Measurements from ENCODE around the gene NDUFC1.

NDUFC1 gene

GRCh38 chr4:139245590-139245989 lies 56.7 kb downstream of the NDUFC1 start:
- Histone ChIP-seq H2BK15ac (ENCODE audit: low read depth, poor library complexity, severe bottlenecking) (no peak overlapping the region), H3K79me1 (replicated peaks; ENCODE audit: low read length, poor library complexity, severe bottlenecking) (no peaks in the 10 kb centered on the region), H3K36me3 (ENCODE audit: control insufficient read depth in 1 of 2, insufficient read depth in 2 of 2, low read depth in 1 of 2, low read length in 2 of 2) (no peaks in the 10 kb centered on the region), H2AFZ (ENCODE audit: low read depth, low read length) (no peak overlapping the region), H3K18ac (ENCODE audit: low read depth in 1 of 2, low read length in 2 of 2) (peak overlapping the region in 1 of 2 experiments; percentile 9), H3K4me2 (ENCODE audit: low read length, poor library complexity, severe bottlenecking) (no peak overlapping the region), H3K9ac (ENCODE audit: low read length) (peak overlapping the region; percentile 61), H3K4me1 (ENCODE audit: control insufficient read depth, insufficient read depth, low read depth, low read length) (peaks cover 18% of the 10 kb centered on the region), H3K4me3 (ENCODE audit: insufficient read depth in 1 of 2, low read depth in 1 of 2, low read length in 2 of 2) (no peak overlapping the region), H4K8ac (ENCODE audit: low read length) (no peak overlapping the region), H2AK5ac (ENCODE audit: low read length, severe bottlenecking) (peak overlapping the region; percentile 96), H2BK5ac (ENCODE audit: low read depth, low read length, poor library complexity, severe bottlenecking) (peak overlapping the region; percentile 70), H2BK120ac (ENCODE audit: low read depth, low read length) (no peak overlapping the region), H4K91ac (ENCODE audit: low read length) (no peak overlapping the region), H3K23ac (ENCODE audit: low read length in 2 of 2) (no peak overlapping the region), H3K27me3 (ENCODE audit: control insufficient read depth in 1 of 2, insufficient read depth in 1 of 2, low read length in 2 of 2) (no peaks in the 10 kb centered on the region), H3K27ac (ENCODE audit: low read length, poor library complexity, severe bottlenecking) (peak overlapping the region; percentile 92), H3K4ac (ENCODE audit: low read depth in 1 of 2, low read length in 2 of 2) (no peak overlapping the region), H2BK12ac (ENCODE audit: low read length in 2 of 2) (no peak overlapping the region), H3K14ac (ENCODE audit: low read length in 2 of 2) (no peak overlapping the region), H3K9me3 (ENCODE audit: control insufficient read depth, low read length) (no peaks in the 10 kb centered on the region)
- no peak for DNase-seq
- WGBS: no CpG with 5 or more reads among the region's 1 CpG

DNA sequence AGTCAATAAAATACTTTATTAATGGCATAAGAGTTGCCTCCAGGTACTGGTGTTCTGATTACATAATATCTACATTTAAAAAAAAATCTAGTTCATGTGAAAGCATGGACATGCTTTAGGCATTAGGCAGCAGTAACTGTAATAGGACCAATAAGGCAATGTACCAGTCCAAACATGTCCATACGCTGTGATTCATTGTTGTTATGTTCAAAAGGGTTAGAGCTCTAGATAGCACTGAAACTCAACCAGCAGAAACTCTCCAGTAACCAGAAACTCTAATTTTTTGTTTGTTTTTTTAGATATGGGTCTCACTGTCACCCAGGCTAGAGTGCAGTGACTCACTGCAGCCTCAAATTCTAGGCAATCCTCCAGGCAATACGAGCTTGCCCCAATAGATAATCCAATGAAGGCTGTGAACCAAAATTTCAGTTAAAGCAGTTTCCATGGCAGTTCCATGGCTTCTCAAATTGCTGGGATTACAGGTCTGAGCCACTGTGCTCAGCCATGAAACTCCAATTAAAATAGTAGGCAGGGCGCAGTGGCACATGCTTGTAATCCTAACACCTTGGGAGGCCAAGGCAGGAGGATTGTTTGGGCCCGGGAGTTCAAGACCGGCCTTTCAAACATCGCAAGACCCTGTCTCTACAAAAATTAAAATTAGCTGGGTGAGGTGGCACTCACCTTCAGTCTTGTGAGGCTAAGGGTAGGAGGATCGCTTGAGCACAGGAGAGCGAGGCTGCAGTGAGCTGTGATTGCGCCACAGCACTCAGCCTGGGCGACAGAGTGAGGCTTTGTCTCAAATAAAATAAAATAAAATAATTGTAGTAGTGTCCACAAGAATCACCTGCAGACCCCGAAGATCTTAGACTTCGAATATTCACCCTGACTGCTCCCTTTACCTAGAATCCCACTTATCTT lies 58.6 kb downstream of the NDUFC1 start:
- H2BK12ac ChIP-seq (ENCODE audit: low read length in 2 of 2): peak overlapping the region; percentile 59 to 97
- H2BK5ac ChIP-seq (ENCODE audit: low read depth, low read length, poor library complexity, severe bottlenecking): peak overlapping the region; percentile 82
- peak overlapping the region; percentile 63 for H2AK5ac ChIP-seq (ENCODE audit: low read length, severe bottlenecking)
- H3K18ac ChIP-seq (ENCODE audit: low read depth in 1 of 2, low read length in 2 of 2): peak overlapping the region; percentile 68 to 86
- H4K91ac ChIP-seq (ENCODE audit: low read length): peak overlapping the region; percentile 7
- peak overlapping the region; percentile 80 for H3K27ac ChIP-seq (ENCODE audit: low read length, poor library complexity, severe bottlenecking)
- no peaks in the 10 kb centered on the region for H3K9me3 ChIP-seq (ENCODE audit: control insufficient read depth, low read length)
- H3K36me3 ChIP-seq (ENCODE audit: control insufficient read depth in 1 of 2, insufficient read depth in 2 of 2, low read depth in 1 of 2, low read length in 2 of 2): no peaks in the 10 kb centered on the region
- H3K9ac ChIP-seq (ENCODE audit: low read length): peak overlapping the region; percentile 39
- H3K14ac ChIP-seq (ENCODE audit: low read length in 2 of 2): no peak overlapping the region
- 76% methylated on average over 9 of the region's 12 CpGs for WGBS
- H2BK15ac ChIP-seq (ENCODE audit: low read depth, poor library complexity, severe bottlenecking): peak overlapping the region; percentile 60
- H2AFZ ChIP-seq (ENCODE audit: low read depth, low read length): no peak overlapping the region
- peak overlapping the region; percentile 60 for H4K8ac ChIP-seq (ENCODE audit: low read length)
- no peak overlapping the region for H3K4ac ChIP-seq (ENCODE audit: low read depth in 1 of 2, low read length in 2 of 2)
- H3K23ac ChIP-seq (ENCODE audit: low read length in 2 of 2): no peak overlapping the region
- no peaks in the 10 kb centered on the region for H3K79me1 ChIP-seq (replicated peaks; ENCODE audit: low read length, poor library complexity, severe bottlenecking)
- H3K4me3 ChIP-seq (ENCODE audit: insufficient read depth in 1 of 2, low read depth in 1 of 2, low read length in 2 of 2): no peak overlapping the region
- no peaks in the 10 kb centered on the region for H3K27me3 ChIP-seq (ENCODE audit: control insufficient read depth in 1 of 2, insufficient read depth in 1 of 2, low read length in 2 of 2)
- peaks cover 18% of the 10 kb centered on the region for H3K4me1 ChIP-seq (ENCODE audit: control insufficient read depth, insufficient read depth, low read depth, low read length)
- peak; percentile 88 for DNase-seq
- no peak overlapping the region for H3K4me2 ChIP-seq (ENCODE audit: low read length, poor library complexity, severe bottlenecking)
- peak overlapping the region; percentile 79 for H2BK120ac ChIP-seq (ENCODE audit: low read depth, low read length)

- H3K27me3 ChIP-seq (ENCODE audit: control insufficient read depth in 1 of 2, insufficient read depth in 1 of 2, low read length in 2 of 2): no peaks in the 10 kb centered on the region
- no peak overlapping the region for H3K4me3 ChIP-seq (ENCODE audit: insufficient read depth in 1 of 2, low read depth in 1 of 2, low read length in 2 of 2)
- H3K9me3 ChIP-seq (ENCODE audit: control insufficient read depth, low read length): no peaks in the 10 kb centered on the region
- no peak overlapping the region for H2AFZ ChIP-seq (ENCODE audit: low read depth, low read length)
- peak overlapping the region; percentile 80 for H3K27ac ChIP-seq (ENCODE audit: low read length, poor library complexity, severe bottlenecking)
- H2BK15ac ChIP-seq (ENCODE audit: low read depth, poor library complexity, severe bottlenecking): peak overlapping the region; percentile 93
- no peak overlapping the region for H3K14ac ChIP-seq (ENCODE audit: low read length in 2 of 2)
- peak overlapping the region in 1 of 2 experiments; percentile 21 for H2BK12ac ChIP-seq (ENCODE audit: low read length in 2 of 2)
- peak overlapping the region; percentile 39 for H3K9ac ChIP-seq (ENCODE audit: low read length)
- H2BK120ac ChIP-seq (ENCODE audit: low read depth, low read length): no peak overlapping the region
- peaks cover 18% of the 10 kb centered on the region for H3K4me1 ChIP-seq (ENCODE audit: control insufficient read depth, insufficient read depth, low read depth, low read length)
- no peak overlapping the region for H4K8ac ChIP-seq (ENCODE audit: low read length)
- no peak overlapping the region for H3K23ac ChIP-seq (ENCODE audit: low read length in 2 of 2)
- no peaks in the 10 kb centered on the region for H3K36me3 ChIP-seq (ENCODE audit: control insufficient read depth in 1 of 2, insufficient read depth in 2 of 2, low read depth in 1 of 2, low read length in 2 of 2)
- H3K18ac ChIP-seq (ENCODE audit: low read depth in 1 of 2, low read length in 2 of 2): no peak overlapping the region
- no peaks in the 10 kb centered on the region for H3K79me1 ChIP-seq (replicated peaks; ENCODE audit: low read length, poor library complexity, severe bottlenecking)
- peak overlapping the region; percentile 73 for H2BK5ac ChIP-seq (ENCODE audit: low read depth, low read length, poor library complexity, severe bottlenecking)
- H3K4me2 ChIP-seq (ENCODE audit: low read length, poor library complexity, severe bottlenecking): peak overlapping the region; percentile 1
- H4K91ac ChIP-seq (ENCODE audit: low read length): no peak overlapping the region
- 35% methylated on average over 2 of the region's 2 CpGs for WGBS
- peak overlapping the region; percentile 69 for H2AK5ac ChIP-seq (ENCODE audit: low read length, severe bottlenecking)
- H3K4ac ChIP-seq (ENCODE audit: low read depth in 1 of 2, low read length in 2 of 2): no peak overlapping the region
- DNase-seq: peak; percentile 72
These were observed 59.7 kb downstream of the NDUFC1 start for GRCh38 chr4:139242511-139243051.

- Histone ChIP-seq H2BK15ac (ENCODE audit: low read depth, poor library complexity, severe bottlenecking) (no peak overlapping the region), H3K36me3 (ENCODE audit: control insufficient read depth in 1 of 2, insufficient read depth in 2 of 2, low read depth in 1 of 2, low read length in 2 of 2) (no peaks in the 10 kb centered on the region), H2AK5ac (ENCODE audit: low read length, severe bottlenecking) (peak overlapping the region; percentile 97), H3K4me2 (ENCODE audit: low read length, poor library complexity, severe bottlenecking) (no peak overlapping the region), H3K4me3 (ENCODE audit: insufficient read depth in 1 of 2, low read depth in 1 of 2, low read length in 2 of 2) (no peak overlapping the region), H2BK12ac (ENCODE audit: low read length in 2 of 2) (no peak overlapping the region), H3K14ac (ENCODE audit: low read length in 2 of 2) (no peak overlapping the region), H2BK120ac (ENCODE audit: low read depth, low read length) (no peak overlapping the region), H4K91ac (ENCODE audit: low read length) (no peak overlapping the region), H3K4ac (ENCODE audit: low read depth in 1 of 2, low read length in 2 of 2) (no peak overlapping the region), H2BK5ac (ENCODE audit: low read depth, low read length, poor library complexity, severe bottlenecking) (peak overlapping the region; percentile 51), H2AFZ (ENCODE audit: low read depth, low read length) (no peak overlapping the region), H3K9ac (ENCODE audit: low read length) (no peak overlapping the region), H3K4me1 (ENCODE audit: control insufficient read depth, insufficient read depth, low read depth, low read length) (peaks cover 18% of the 10 kb centered on the region), H3K18ac (ENCODE audit: low read depth in 1 of 2, low read length in 2 of 2) (no peak overlapping the region), H3K23ac (ENCODE audit: low read length in 2 of 2) (no peak overlapping the region), H3K27ac (ENCODE audit: low read length, poor library complexity, severe bottlenecking) (peak overlapping the region; percentile 80), H3K79me1 (replicated peaks; ENCODE audit: low read length, poor library complexity, severe bottlenecking) (no peaks in the 10 kb centered on the region), H3K9me3 (ENCODE audit: control insufficient read depth, low read length) (no peaks in the 10 kb centered on the region), H3K27me3 (ENCODE audit: control insufficient read depth in 1 of 2, insufficient read depth in 1 of 2, low read length in 2 of 2) (no peaks in the 10 kb centered on the region), H4K8ac (ENCODE audit: low read length) (no peak overlapping the region)
- 96% methylated on average over 12 of the region's 12 CpGs for WGBS
- DNase-seq: no peak
These were observed 60.5 kb downstream of the NDUFC1 start for GRCh38 chr4:139241784-139242151.
